ENCODE measurements around the gene TMEM30A.

The TMEM30A gene

DNA sequence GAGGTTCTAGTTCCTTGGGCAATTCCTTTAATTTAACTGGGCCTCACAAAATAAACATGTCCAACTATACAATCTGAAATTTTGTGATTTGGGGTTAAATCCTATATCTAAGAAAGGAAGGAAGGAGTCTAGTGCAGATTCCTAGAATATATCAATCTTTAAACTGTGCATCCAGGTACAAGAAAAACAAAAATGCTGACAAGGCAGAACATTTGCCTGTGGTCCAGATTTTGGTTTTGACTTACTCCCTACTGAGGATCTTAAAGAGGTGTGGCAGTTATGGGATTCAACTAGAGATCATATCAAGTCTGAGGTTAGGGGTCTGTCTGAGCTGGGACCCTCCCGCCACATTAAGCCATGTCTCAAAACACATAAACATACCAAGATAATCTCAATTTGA lies 23.3 kb downstream of the TMEM30A start:
- no peak for DNase-seq

- DNase-seq, result no peak
These were observed 27.1 kb downstream of the TMEM30A start for GRCh38 chr6:75257343-75258087.

GRCh38 chr6:75250552-75250951 lies 34.0 kb downstream of the TMEM30A start:
- DNase-seq, result no peak

DNA sequence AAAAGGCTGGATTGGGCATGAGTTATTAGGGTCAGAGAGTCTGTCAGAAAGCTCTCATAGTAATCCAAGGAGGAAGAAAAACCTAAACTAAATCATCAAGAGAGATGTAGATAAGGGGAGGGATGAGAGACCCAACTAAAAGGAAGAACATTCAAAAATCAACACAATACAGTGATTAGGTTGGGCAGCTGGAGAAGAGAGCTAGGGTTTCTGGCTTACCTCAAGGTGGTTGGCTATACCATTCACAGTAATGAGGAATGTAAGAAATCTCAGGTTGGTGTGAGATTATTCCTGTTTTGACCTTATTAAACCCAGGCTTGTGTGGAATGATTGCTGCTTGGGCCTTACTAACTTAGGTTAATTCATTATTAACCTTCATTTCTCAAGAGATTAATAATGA lies 34.8 kb downstream of the TMEM30A start:
- DNase-seq, result no peak

DNA sequence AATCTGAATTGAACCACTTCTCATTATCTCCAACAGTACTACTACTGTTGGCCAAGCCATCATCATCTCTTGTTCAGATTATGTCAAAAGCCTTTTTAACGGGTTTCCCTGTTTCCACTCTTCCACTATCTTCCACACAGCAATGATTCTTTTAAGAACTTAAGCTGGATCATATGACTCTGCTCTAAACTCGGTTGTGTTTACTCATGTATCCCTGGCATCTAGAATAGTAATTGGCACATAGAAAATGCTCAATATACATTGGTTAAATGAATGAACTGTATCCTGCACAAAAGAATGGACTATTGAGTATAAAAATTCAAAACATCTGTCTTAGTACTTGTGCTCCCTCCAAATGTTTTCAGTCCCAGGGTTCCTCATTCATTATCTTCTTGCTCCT lies 38.2 kb downstream of the TMEM30A start:
- DNase-seq, result no peak

- DNase-seq, result no peak
These were observed 40.5 kb downstream of the TMEM30A start for GRCh38 chr6:75244063-75244584.

DNA sequence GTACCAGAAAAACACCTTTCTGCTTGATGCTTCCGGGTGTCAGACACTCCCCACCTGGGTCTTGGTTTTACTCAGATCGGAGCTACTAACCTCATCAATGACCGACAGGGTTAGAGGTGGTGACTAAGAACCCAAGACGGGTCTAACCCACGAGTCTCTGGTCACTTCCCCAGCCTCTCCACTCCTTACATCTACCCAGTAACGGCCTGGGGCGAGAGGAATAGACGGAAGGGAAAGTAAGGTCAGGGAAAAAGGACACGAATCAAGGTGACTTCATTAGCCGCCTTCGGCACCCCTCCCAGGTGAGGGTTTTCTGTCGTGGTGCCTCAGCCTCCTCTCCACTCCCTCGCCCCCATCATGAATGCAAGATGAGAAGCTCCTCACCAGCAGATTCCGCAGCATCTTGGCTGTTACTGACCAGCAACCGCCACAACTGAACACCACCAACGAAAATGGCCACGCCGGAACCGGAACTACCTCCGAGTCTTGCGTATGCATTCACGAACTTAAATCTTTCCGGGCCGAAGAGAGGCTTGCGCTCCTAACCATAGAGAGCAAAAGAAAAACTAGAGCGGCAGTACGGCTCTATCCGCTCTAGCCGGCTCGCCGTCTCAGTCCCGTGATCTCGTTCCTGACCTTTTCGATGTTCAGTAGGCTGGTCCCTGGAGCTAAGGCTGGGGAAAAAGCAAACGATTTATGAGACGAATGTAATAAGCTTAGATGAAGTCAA lies 41.1 kb downstream of the TMEM30A start, which contains the start of gene COX7A2:
Gene COX7A2 (minus strand): TSS at position 469 of the 730 bp plus-strand sequence. CDS start 67 bp downstream, at position 402.
- DNase-seq, result peak; percentile 93

DNA sequence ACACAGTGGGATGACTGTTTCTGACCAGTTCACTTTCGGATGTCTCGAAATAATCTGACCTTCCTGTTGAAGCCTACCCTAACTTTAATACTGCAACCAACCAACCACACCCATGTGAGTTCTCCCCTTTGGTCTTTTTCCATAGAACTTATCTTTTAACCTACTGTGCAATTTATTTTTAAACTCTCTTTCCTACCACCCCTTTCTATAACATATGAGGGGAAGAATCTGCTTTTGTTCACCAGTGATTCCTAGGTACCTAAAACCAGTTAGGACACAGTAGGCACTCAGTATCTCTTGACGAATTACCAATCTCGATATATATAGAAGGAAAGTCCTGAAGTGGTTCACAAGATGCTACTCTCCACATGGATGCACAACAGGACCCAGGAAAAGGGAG lies 48.0 kb downstream of the TMEM30A start:
- DNase-seq, result no peak

GRCh38 chr6:75235271-75235670 lies 49.3 kb downstream of the TMEM30A start:
- DNase-seq, result no peak

GRCh38 chr6:75234126-75234865 lies 50.3 kb downstream of the TMEM30A start:
- DNase-seq, result no peak

- DNase-seq, result no peak
These were observed 51.4 kb downstream of the TMEM30A start for GRCh38 chr6:75233092-75233615.

DNA sequence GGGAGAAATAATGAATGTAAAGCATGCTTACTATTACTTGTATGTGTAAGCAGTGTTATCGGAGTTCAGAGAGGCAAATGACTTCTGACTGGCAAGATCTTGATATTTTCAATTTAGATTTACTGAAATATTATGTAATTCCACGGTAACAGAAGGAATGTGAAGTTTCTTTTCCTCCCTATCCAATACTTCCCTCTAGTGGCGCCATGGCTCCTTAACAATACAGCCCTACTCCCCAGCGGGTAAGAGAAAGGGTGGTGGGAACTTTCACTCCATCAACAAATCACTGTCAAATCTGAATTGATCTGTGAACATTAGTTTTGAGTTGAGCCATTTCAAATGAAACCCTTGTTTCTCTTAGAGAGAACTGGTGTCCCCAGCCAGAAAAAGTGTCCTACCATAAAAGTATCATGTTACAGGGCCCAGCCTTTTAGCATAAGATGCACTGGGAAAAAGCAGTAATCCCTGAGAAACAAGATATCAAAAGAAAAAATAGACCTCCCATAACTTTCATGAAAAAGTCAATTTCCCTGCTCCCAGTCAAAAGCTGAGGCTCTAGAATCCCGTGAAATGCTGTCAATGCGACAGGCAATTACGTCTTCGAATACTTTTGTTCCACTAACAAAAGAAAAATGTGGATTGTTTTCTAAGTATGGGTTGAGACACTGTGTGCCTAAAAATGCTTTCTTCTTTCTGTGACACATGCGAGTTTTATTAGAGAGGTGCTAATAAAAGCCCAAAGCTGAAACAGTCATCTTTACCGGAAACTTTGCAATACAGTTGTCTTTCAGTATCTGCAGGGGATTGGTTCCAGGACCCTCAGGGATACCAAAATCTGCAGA lies 53.9 kb downstream of the TMEM30A start:
- no peak for DNase-seq

- no peak for DNase-seq
These were observed 60.2 kb downstream of the TMEM30A start for GRCh38 chr6:75224303-75224926.

GRCh38 chr6:75223428-75223827 lies 61.2 kb downstream of the TMEM30A start:
- no peak for DNase-seq

GRCh38 chr6:75222261-75222660 lies 62.3 kb downstream of the TMEM30A start:
- no peak for DNase-seq

DNA sequence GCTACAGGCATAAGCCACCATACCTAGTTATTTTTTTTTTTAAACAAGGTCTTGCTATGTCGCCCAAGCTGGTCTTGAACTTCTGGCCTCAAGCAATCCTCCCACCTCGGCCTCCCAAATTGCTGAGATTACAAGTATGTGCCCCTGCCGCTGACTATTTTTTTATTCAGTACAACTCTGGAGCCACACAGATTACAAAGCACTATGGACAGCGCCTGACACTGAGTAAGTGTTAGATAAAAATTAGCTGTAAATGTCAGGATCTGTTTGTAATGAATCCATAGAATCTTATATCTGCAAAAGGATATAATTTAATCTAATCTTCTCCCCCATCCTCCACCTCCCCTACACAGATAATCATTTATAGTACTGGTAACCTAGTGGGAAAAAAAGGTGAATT lies 63.5 kb downstream of the TMEM30A start:
- no peak for DNase-seq

- no peak for DNase-seq
These were observed 64.2 kb downstream of the TMEM30A start for GRCh38 chr6:75220357-75220756.

DNA sequence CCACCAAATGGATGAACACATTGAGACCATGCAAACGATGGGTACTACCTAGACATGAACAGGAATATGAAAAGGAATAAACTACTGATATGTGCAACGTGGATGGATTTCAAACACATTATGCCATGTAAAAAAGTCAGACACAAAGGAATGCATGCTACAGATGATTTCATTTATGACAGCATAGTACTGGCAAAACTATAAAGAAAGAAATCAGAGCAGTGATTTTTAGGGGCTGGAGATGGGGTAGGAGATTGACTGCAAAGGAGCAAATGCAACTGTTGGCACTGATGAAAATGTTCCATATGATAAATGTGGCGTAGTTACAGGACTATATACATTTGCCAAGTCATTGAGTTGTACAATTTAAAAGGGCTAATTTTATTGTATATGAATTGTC lies 65.3 kb downstream of the TMEM30A start:
- DNase-seq, result no peak

GRCh38 chr6:75217193-75217592 lies 67.4 kb downstream of the TMEM30A start:
- no peak for DNase-seq

DNA sequence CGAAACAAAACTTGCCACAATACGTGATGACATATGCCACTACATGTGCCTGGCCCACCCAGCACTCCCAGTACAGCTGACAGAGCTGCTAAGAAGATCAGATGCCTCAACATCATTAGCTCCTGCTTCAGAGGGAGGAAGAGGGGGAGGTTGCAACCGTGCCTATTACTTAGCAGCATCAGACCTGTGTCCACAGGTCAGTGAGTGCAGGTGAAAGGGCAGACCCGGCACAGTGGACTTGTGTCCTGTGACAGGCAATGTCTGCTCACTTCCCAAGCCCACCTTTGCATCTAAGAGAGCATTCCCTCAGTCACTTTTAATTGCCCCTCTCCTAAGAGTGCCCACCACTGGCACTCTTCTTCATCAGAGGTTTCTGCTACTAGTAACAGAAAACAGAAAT lies 69.3 kb downstream of the TMEM30A start:
- DNase-seq, result no peak

DNA sequence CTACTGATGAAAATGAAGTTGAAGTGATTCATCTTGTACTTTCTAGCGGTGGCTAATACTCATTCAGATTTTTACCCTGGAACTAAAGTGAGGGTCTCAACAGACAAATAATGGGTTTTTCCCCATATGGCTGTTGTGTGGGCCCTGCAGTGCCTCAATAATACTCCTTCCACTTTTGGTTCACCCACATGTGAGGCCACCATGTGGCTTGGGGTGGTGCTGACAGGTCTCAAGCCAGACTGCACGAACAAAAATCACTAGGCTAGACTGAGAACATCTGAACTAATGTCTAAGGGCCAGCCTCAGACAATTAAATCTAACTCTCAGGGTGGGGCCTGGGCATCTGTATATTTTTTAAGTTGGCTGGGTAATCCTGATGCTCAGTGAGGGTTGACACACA lies 70.9 kb downstream of the TMEM30A start:
- no peak for DNase-seq

- no peak for DNase-seq
These were observed 71.5 kb downstream of the TMEM30A start for GRCh38 chr6:75213112-75213511.
